Stimulated activated CD4-positive, alpha-beta T cell treated with anti-CD3 and anti-CD28 coated beads, Interleukin-12 subunit alpha, Interleukin-12 subunit beta, amount 100 ng/mL, for 4 hours (primary cell): ENCODE results near the gene TENM3.

Experiments
- DNase-seq: peaks from one replicate; pipeline ENCODE4 v3.0.0-alpha.2; 2020

TENM3 gene

DNA sequence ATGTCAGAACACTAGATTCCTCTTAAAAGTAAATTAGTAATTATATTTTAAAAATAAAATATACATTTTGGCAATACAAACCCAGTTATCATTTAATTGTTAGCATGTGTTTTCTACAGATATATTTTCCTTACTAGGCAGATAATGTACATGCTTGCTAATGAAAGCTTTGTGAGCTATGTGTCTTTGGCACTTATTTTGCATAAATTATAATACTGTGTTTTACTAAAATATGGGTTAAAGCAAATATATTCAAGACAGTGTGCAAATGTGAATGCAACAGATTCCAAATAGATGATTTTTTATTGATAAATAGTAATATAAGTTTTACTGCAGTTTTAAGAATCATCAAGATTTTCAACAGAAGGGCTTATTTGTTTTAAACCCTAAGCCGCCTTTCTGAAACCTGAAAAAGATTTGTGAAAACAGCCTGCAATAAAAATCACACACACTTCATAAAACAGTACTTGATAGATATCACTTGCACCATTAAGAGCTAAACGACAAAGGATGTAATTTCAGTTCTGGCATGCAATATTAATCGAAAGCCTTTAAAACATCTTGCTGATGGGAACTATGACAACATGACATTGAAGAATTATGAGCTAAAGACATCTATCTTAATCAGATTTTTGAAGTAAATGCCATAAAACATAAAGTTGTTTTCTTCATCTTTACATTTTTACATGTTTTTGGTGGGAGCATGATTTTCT lies 340.7 kb downstream of the TENM3 start:
- DNase-seq = no peak

GRCh38 chr4:182585321-182585720 lies 342.1 kb downstream of the TENM3 start:
- no peak for DNase-seq

- DNase-seq = no peak
These were observed 345.9 kb downstream of the TENM3 start for GRCh38 chr4:182589100-182589499.

GRCh38 chr4:182593402-182593801 lies 350.2 kb downstream of the TENM3 start:
- no peak for DNase-seq

DNA sequence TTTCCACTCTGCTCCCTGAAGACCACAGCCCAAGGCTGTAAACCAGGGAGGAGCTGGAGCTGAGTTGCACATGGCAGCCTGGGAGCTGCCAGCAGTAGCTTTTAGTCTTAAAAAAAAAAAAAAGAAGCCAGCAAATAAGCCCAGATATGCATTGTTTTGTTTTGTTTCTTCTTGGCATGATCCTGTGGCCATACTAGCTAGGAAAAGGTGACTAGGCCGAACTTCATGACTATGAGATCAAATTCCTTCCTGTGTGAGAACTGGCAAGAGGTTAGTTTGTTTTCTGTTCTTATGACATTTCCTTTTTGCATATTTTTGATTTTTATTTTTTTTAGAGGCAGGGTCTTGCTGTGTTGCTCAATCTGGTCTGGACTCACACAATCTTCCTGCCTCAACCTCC lies 350.7 kb downstream of the TENM3 start:
- no peak for DNase-seq

DNA sequence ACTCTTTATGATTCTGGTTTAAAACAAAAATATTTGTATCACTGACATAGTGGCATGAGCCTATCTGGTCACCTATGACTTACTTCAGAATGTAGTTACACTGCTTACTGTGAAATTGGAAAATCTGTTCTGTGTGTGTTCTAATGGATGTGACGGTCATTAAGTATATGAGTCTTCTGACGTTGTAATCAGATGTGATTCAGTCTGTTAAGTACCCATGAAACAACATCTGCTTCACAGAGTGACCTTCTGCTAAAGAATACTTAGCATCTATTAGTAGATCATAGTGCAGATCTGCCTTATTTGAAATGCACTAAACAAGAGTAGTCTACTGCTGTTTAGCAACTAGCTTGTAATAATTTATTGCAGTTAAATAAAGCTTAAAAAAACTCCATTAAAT lies 356.9 kb downstream of the TENM3 start:
- no peak for DNase-seq

- DNase-seq = no peak
These were observed 357.7 kb downstream of the TENM3 start for GRCh38 chr4:182600856-182601255.

DNA sequence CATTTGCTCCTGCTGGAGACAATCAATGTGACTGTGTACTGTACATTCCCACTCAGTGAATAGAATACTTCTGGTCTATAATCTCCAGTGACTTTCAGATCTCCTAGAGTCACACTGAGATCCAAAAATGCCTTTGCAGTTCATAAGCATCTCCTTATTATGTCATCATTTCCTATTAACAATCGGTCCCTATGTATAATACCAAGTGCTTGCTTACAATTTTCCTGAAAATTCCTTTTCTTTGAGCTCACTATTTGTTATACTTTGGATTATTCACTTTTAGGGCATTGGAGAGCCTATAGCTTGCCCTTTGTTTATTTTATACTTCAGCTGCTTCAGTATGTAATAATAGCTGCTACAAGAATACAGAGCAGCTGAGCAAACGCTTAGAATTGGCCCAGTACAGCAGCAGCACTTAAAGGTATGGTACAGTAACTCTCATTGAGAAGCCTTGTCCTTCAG lies 361.0 kb downstream of the TENM3 start:
- DNase-seq = no peak

- DNase-seq = no peak
These were observed 361.8 kb downstream of the TENM3 start for GRCh38 chr4:182604953-182605352.

GRCh38 chr4:182608525-182608924 lies 365.3 kb downstream of the TENM3 start:
- DNase-seq = no peak

GRCh38 chr4:182616476-182616875 lies 373.3 kb downstream of the TENM3 start:
- no peak for DNase-seq

- DNase-seq = no peak
These were observed 376.5 kb downstream of the TENM3 start for GRCh38 chr4:182619660-182620059.

- no peak for DNase-seq
These were observed 377.1 kb downstream of the TENM3 start for GRCh38 chr4:182620111-182620980.

DNA sequence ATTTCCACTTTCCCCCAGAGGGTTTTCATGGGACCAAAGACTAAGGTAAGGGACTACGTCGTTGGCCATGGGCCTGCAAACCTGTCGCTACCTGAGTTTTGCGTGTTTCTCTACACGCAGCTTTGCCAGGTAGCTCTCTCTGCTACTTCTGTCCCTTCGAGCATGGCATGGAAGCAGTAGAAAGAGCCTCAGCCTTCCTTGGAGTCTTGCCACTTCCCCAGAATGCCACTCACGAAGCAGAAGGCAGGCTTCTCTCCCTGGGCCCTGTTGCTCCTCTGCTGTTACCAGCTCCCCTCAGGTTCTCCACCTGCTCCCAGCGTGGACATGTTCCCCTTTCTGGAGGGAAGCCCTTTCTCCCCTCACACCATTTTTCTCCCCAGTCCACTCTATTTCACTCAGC lies 381.1 kb downstream of the TENM3 start:
- DNase-seq = no peak

GRCh38 chr4:182625193-182625592 lies 382.0 kb downstream of the TENM3 start:
- no peak for DNase-seq

- no peak for DNase-seq
These were observed 384.8 kb downstream of the TENM3 start for GRCh38 chr4:182627996-182628395.

- DNase-seq = no peak
These were observed 385.3 kb downstream of the TENM3 start for GRCh38 chr4:182628544-182628943.

DNA sequence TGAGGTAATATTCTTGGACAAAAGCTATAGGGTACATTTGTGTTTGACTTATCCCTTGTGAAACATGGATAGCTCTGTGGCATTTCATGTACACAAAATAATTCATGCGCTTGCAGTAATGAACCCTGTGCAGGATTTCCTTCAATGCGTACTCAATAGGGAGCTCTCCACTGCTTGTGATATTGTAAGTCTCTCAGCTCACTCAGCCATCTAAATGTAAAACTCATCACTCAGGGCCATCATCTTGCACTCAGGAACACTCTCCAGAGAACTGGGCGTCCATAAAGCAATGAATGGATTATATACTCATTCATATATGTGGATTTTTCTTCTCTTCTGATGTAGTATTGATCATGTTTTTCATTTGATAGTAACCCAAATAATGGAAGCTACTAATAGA lies 385.9 kb downstream of the TENM3 start:
- DNase-seq = no peak

GRCh38 chr4:182640491-182640890 lies 397.3 kb downstream of the TENM3 start:
- no peak for DNase-seq

GRCh38 chr4:182640932-182641331 lies 397.7 kb downstream of the TENM3 start:
- no peak for DNase-seq

DNA sequence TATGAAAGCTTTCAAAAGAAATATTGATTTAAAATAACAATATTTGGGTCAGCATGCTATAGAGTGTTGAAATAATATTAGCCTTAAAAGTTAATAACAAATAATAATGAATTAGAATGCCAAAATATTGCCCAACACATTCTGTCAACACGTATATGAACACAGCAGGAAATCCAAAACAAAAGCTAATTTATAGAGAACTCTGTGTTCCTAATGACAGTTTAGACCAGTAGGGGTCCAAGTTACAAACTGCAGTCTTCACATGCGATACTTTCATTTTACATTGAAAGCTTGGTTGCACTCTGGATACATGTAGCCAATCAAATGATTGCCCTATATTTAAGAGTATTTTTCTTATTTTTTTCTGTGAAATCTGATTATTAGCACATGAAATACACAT lies 399.6 kb downstream of the TENM3 start:
- DNase-seq = no peak

- no peak for DNase-seq
These were observed 400.8 kb downstream of the TENM3 start for GRCh38 chr4:182643801-182644682.

DNA sequence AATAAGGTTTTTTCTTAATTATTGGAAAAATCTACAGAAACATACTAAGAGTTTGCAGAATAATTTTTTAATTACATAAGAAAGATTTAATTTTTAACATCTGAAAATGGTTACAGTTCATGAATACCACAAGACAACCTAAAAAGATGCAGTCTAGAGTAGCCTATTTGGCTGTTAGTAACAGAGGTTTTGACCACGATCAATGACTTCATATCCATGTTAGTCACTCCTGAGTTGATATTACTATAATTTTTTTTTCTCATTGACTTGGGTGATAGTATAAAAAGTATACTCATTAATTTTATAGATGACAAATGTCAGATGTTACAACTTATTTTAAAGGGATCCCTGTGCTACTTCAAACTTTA lies 401.5 kb downstream of the TENM3 start:
- no peak for DNase-seq
